Stimulated activated CD8-positive, alpha-beta memory T cell treated with anti-CD3 and anti-CD28 coated beads, Interleukin-12 subunit alpha, Interleukin-12 subunit beta, amount 100 ng/mL, for 24 hours (primary cell): ENCODE measurements around the gene GRIN1.
A peak's percentile ranks its signal among the peaks of the same experiment; 100 is the strongest.

Source experiments
- DNase-seq: peaks from one replicate; pipeline ENCODE4 v3.0.0-alpha.2; 2020; ENCODE audit errors: extremely low read depth

GRIN1 gene

DNA sequence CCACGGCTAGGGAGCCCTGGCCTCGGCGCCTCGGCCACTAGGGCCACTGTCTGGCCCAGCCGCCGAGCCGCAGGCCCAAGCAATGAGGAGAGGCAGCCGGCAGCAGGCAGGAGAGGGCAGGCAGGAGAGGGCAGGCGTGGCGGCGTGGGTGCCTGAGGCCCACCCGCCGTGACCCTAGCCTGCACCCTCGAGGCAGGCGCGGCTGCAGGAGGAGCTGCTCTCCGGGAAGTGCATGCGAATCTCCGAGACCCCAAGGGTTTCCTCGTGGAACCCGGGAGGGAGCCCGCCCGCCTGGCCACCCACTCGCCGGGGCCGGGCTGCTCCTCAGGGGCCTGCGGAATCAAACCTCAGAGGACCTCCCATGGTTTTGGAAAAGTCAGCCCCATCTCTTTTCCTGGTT is 9.3 kb downstream of the GRIN1 start:
- no peak for DNase-seq

DNA sequence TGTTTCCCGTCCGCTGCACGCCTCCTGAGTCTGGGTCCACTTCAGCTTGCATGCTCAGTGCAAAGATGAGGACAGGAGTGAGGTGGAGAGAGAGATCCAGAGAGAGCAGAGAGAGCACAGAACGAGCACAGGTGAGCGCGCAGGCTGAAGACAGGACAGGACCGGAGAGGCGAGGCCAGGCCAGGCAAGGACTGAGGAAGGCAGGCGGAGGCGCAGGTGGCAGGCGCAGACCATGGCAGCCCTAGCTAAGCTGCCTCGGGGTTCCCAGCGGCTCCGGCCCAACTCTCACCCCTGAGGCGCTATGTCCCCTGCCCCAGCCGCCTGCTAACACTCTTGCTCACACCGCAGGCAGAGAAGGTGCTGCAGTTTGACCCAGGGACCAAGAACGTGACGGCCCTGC is 9.7 kb downstream of the GRIN1 start:
- DNase-seq: no peak

DNA sequence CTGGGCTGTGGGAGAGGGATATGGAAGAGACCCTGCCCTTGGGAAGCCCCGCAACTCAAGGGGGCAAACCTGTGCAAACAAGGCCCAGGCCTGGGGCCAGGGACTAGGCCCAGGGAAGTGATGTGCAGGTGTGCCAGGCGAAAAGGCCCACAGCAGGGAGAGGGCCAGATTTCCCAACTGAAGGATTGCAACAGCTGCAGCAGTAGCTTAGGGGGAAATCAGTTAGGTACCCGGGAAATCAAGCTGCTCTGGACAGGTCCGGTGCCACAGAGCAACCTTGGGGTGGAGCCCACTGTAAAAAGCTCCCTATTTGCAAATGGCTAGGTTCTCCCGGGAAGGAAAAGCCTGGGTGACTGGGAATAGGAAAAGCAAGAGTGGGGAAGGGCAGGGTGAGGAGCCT is 10.4 kb downstream of the GRIN1 start:
- DNase-seq: no peak

DNA sequence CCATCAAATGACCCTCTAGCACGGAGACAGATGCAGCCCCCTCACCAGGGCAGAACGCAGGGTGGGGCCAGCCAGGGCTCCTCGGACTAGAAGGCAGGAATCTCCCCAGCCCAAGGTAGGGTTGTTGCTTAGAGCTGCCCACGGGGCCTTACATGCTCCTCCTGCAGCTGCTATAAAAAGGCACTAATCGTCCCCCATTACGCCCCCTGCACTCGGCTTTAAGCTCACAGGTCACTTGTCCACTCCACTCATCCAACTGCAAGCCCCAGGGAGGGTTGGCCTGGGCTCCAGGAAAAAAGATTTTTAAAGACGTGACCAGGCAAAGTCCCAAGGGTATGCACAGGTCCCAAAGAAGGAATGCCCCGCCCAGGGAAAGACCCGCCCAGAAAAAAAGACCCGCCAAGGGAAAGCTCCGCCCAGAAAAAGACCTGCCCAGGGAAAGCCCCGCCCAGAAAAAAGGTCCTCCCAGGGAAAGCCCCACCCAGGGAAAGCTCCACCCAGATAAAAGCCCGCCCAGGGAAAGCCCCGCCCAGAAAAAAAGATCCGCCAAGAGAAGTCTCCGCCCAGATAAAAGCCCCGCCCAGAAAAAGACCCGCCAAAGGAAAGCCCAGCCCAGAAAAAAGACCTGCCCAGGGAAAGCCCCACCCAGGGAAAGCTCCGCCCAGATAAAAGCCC is 11.1 kb downstream of the GRIN1 start:
- DNase-seq: no peak

DNA sequence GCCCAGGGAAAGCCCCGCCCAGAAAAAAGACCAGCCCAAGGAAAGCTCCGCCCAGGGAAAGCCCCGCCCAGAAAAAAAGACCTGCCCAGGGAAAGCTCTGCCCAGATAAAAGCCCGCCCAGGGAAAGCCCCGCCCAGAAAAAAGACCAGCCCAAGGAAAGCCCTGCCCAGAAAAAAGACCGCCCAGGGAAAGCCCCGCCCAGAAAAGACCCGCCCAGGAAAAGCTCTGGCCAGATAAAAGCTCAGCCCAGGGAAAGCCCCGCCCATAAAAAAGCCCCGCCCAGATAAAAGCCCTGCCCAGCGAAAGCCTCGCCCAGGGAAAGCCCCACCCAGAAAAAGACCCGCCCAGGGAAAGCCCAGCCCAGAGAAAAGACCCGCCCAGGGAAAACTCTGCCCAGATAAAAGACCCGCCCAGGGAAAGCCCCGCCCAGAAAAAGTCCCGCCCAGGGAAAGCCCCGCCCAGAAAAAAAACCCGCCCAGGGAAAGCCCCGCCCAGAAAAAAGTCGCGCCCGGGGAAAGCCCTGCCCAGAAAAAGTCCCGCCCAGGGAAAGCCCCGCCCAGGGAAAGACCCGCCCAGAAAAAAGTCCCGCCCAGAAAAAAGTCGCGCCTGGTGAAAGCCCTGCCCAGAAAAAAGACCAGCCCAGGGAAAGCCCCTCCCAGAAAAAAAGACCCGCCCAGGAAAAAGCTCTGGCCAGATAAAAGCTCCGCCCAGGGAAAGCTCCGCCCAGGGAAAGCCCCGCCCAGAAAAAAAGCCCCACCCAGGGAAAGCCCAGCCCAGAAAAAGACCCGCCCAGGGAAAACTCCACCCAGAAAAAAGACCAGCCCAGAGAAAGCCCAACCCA is 11.9 kb downstream of the GRIN1 start:
- no peak for DNase-seq

DNA sequence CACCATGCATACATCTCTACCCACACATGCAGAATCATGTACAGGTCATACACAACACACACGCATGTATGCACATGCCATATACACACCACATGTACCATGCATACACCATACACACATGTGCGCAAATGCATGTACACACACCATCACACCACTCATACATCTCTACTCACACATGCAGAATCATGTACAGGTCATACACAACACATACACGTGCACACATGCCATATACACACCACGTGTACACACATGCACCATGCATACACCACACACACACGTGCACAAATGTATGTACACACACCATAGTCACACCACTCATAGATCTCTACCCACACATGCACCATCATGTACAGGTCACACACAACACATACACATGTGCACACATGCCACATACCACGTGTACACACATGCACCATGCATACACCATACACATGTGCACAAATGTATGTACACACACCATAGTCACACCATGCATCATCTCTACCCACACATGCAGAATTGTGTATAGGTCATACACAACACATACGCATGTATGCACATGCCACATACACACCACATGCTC is 14.0 kb downstream of the GRIN1 start:
- no peak for DNase-seq

DNA sequence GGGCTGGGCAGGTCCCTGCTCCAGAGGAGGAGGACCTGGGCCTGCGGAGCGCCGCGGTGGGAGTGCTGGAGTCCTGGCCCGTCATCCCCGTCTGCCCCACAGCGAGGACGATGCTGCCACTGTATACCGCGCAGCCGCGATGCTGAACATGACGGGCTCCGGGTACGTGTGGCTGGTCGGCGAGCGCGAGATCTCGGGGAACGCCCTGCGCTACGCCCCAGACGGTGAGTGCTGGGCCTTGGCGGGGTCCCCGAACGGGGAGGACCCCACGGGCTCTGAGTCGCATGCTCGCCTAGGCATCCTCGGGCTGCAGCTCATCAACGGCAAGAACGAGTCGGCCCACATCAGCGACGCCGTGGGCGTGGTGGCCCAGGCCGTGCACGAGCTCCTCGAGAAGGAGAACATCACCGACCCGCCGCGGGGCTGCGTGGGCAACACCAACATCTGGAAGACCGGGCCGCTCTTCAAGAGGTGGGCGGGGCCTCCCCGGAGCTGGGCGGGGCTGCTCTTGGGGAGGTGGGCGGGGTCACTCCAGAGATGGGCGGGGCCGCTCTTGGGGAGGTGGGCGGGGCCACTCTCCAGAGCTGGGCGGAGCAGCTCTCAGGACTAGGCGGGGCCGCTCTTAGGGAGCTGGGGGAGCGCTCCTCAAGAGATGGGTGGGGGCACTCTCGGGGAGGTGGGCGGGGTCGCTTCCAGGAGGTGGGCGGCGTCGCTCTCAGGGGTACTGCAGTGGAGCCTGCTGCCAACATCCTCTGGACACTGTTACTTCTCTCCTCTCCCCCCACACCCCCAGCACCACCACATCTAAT is 17.8 kb downstream of the GRIN1 start:
- DNase-seq: peak; percentile 41

DNA sequence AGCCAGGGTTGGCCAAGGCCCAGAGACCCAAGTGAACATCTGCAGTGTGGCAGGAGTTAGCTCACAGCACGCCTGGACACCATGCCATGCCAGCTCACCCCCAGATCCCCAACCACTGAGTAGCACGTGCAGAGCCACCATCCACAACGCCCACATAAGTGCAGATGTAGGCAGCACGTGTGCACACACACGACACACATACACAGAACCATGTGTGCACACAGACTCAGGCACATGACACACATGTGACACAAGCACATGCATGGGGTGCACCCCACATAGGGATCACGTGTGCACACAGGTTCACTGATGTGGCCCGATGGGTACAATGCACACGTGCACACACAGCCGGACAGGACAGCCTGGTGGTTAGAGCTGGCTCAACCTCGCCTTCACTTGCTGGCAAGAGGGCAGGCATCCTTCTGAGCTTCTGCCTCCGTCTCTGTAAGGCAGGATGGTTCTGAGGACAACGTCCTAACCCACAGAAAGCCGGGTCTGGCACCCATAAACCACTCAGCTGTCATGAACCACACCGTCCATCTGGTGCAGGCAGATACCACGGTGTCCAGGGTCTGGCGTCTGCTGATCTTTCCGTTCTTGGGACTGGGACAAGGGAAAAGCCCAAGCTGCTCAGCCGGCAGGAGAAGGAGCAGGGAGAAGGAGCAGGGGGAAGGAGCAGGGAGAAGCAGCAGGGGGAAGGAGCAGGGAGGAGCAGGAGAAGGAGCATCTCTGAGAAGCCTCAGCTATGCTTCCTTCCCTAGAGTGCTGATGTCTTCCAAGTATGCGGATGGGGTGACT is 18.9 kb downstream of the GRIN1 start:
- no peak for DNase-seq

DNA sequence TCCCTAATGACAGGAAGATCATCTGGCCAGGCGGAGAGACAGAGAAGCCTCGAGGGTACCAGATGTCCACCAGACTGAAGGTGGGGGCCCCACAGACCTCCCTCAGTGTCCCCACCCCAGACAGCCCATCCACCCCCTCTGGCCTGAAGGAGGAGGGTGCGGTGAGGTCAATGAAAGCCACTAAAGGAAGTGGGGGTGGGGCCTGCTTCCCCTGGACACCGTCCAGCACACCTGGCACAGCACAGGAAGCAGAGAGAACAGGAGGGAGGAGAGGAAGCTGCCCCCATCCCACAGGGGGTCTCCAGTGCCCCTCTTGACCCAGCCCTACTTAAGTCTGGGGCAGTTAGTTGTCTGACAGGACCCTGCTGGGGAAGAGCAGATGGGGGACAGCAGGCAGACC is 19.7 kb downstream of the GRIN1 start:
- no peak for DNase-seq

DNA sequence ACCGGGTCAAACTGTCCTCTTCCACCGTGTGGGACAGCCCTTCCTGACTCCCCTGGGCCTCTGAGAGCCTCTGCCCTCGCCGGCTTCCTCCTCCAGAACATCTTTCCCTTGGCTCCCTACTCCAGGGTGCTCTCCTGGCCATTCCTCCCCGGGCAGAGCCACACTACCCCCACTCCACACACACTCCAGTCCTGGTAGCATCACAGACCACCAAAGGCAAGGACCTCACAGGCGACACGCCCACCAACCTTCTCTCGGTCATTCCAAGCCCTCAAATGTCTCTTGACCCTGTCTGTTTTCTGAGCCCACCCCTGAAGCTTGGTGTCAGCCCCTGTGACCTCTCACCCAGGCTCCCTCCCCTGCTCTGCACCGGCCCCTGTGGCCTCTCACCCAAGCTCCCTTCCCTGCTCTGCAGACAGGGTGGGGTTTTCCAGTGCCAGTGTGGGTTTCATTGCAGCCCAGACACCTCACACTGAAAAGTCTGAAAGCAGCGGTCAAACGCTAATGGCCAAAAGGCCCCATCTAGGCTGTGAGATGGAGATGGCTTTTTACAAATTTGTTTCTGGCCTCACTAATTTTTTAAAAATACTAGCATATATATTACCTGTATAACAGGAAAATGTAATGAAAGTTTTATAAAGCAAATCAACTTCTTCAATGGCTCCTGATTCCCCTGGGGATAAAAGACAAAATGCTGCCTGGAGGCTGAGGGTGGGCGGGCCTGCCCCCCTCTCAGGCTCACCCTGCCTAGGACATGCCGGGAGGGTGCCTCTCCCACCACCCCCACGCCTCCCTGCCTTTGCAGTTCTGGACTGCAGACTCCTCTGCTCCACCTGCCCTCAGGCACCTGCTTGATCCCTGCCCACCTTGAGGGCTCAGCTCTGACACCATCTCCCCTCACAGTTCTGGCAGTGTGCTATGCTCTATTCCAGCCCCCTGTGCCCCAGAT is 20.4 kb downstream of the GRIN1 start:
- DNase-seq: no peak

DNA sequence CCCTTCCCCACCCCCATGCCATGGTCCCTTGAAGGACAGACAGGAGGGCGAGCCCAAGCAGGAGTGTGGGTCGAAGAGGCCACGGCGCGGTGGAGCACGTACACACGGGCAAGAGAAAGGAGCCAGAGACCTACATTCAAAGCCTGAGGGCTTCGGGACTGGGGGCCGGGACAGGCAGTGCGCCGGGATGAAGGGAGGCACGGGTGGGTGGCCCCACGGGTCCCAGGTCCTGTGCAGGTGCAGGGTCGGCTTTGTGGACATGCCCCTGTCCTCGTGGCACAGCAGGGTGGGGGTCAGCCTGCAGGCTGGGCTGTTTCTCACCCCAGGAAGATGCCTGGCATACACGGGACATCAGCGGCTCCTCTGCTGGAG is 21.1 kb downstream of the GRIN1 start:
- DNase-seq: no peak

DNA sequence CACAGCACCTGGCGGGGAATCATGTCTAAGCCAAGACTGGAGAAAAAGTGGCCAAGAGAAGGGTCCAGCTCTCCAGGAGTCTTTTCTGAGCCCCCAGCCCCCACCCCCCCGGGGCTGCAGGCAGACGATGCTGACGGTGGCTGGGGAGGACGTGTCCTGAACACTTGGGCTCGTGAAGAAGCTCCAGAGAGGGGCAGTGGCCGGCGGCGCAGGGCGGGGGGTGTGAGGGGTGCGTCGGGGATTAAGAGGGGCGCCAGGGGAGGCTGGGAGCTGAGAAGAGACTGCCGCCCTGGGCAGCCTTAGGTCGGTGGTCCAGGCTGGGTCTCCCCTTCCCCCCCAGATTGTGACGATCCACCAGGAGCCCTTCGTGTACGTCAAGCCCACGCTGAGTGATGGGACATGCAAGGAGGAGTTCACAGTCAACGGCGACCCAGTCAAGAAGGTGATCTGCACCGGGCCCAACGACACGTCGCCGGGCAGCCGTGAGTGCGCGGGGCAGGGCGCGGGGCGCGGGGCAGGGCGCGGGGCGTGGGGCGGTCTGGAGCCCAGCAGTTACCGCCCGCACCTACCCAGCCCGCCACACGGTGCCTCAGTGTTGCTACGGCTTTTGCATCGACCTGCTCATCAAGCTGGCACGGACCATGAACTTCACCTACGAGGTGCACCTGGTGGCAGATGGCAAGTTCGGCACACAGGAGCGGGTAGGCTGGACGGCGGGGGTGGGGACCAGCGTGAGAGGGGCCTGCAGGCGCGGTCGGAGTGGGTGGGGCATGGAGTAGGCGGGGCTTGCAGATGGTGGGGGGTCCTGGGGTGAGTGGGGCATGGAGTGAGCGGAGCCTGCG is 22.0 kb downstream of the GRIN1 start:
- no peak for DNase-seq

DNA sequence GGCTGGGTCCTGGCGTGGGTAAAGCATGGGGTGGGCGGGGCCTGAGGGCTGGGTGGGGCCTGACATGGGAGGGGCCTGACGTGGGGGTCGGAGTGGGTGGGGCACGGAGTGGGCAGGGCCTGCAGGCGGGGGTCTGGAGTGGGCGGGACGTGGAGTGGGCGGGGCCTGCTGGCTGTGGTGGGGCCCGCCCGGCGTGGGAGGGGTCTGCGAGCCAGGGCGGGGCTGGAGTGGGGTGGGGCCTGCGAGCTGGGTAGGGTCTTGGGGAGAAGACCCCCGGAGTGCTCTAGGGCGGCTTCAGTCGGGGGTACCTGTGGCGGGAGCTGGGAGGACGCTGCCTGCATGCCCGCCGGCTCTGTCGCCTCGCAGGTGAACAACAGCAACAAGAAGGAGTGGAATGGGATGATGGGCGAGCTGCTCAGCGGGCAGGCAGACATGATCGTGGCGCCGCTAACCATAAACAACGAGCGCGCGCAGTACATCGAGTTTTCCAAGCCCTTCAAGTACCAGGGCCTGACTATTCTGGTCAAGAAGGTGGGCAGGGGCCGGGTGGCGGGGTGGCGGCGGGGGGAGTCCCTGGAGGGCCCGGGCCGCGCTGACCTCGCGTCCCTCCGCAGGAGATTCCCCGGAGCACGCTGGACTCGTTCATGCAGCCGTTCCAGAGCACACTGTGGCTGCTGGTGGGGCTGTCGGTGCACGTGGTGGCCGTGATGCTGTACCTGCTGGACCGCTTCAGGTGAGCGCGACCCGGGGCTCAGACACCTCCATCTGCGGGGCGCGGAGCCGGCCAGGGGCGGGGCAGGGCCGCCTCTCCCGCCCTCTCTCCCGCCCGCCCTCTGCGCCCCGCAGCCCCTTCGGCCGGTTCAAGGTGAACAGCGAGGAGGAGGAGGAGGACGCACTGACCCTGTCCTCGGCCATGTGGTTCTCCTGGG is 22.9 kb downstream of the GRIN1 start:
- DNase-seq: no peak

DNA sequence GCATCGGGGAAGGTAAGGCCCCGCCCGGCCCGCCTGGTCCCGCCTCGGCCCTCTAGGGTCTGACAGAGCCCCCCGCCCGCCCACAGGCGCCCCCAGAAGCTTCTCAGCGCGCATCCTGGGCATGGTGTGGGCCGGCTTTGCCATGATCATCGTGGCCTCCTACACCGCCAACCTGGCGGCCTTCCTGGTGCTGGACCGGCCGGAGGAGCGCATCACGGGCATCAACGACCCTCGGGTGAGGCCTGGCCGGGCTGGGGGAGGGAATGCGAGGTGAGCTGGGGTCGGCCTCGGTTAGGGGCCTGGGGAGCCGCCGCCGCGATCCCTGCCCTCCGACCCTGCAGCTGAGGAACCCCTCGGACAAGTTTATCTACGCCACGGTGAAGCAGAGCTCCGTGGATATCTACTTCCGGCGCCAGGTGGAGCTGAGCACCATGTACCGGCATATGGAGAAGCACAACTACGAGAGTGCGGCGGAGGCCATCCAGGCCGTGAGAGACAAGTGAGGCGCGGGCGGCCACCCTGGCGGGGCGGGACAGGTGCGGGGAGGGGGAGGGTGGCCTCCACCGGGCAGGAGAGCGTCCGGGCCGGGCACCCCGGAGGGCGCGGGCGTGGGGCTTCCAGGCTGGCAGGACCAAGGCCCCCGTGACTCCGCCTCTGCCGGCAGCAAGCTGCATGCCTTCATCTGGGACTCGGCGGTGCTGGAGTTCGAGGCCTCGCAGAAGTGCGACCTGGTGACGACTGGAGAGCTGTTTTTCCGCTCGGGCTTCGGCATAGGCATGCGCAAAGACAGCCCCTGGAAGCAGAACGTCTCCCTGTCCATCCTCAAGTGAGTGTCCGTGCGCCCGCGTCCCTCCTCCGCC is 23.8 kb downstream of the GRIN1 start:
- no peak for DNase-seq

DNA sequence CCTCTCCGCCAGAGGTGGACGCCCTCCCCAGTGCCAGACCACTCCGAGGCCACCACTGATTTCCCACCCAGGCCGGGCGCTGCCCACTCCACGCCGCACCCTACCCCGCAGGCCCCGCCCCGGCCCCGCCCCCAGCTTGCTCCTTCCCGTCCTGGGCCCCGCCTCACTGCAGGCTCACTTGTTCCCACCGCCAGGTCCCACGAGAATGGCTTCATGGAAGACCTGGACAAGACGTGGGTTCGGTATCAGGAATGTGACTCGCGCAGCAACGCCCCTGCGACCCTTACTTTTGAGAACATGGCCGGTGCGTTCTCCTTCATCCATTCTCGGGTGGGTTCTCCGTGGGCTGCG is 24.4 kb downstream of the GRIN1 start:
- no peak for DNase-seq

DNA sequence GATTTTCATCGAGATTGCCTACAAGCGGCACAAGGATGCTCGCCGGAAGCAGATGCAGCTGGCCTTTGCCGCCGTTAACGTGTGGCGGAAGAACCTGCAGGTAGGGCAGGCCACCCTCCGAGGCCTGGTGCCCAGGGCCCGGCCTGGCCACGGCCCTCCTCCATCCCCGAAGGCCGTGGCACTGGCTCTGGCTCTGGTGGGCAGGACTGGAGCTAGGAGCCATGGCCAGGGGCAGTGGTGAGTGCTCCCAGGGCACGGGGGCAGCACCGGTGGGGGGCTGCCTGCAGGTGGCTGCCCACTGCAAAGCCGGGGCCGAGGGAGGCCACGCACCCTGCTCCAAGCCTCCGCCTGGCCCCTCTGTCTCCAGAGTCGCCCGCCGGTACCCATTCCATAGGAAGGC is 24.9 kb downstream of the GRIN1 start:
- DNase-seq: no peak
